HL-60 (cell line): ENCODE data around the gene CAPN13.

Experiments
- DNase-seq, 2 experiments: peaks; one replicate each; pipeline ENCODE4 v3.0.0-alpha.2; 2010 to 2020; ENCODE audit warnings: low read depth in 1 of 2, low spot score in 1 of 2
- H3K27ac ChIP-seq: fragments of 250-450 bp; sonication (Bioruptor Pico); replicated peaks from 2 replicates; pipeline ENCODE4 v1.5.1; 2020; ENCODE audit warnings: mild to moderate bottlenecking, moderate library complexity
- H3K27me3 ChIP-seq: fragments of 250-450 bp; sonication (Bioruptor Pico); 2 replicates; pipeline ENCODE4 v1.5.1; 2021; ENCODE audit warnings: mild to moderate bottlenecking, moderate library complexity; ENCODE audit not compliant: insufficient read depth, poor library complexity, severe bottlenecking
- H3K4me3 ChIP-seq: replicated peaks from 2 replicates; pipeline ENCODE4 v1.5.1; 2011; ENCODE audit warnings: mild to moderate bottlenecking, control low read depth, low read length; ENCODE audit not compliant: insufficient read depth
- GABPA ChIP-seq: IDR thresholded peaks from 2 replicates; pipeline ENCODE4 v1.6.1; 2012; ENCODE audit warnings: low read depth
- POLR2AphosphoS5 ChIP-seq: IDR thresholded peaks from 2 replicates; pipeline ENCODE4 v1.6.1; 2012; ENCODE audit warnings: low read depth
- SPI1 ChIP-seq: IDR thresholded peaks from 2 replicates; pipeline ENCODE4 v1.6.1; 2012; ENCODE audit warnings: low read depth, mild to moderate bottlenecking, borderline replicate concordance
- TF ChIP-seq, protein P1 (sequence below): IDR thresholded peaks from one replicate; pipeline ENCODE4 v1.5.1; 2011; ENCODE audit warnings: low read length, control low read depth, inconsistent platforms; ENCODE audit not compliant: insufficient read depth
- TF ChIP-seq, protein P2 (sequence below): IDR thresholded peaks from 2 replicates; pipeline ENCODE4 v1.6.1; 2012; ENCODE audit warnings: low read depth; ENCODE audit not compliant: insufficient replicate concordance

The CAPN13 gene

DNA sequence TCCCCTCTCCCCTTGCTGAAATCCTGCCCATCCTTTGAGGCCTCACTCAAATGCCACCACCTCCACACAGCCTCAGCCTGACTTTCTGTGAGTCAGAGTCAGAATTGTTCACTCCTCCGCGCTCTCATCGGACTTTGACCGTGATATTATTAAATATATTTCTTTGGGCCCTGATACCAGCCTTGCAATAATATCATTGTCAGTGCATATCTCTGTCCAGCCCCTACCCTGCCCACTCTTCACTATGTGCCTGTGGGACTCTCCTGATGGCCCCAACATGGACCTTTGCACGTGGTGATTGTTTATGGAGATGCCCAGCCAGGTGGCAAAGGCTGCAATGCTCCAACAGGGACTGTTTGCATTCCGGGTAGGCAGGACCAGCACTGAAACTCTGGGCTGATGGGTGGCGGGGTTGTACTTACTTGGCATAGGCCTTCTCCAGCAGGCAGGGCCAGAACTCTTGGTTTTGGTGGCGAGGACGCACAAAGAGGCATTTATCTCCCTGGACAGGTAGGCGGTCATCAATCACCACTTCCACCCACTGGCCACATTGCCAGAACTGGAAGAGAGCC is 37.3 kb downstream of the CAPN13 start:
- Histone ChIP-seq H3K27ac (no peak overlapping the region), H3K4me3 (no peak overlapping the region), H3K27me3 (peaks cover 3% of the 10 kb centered on the region)
- DNase-seq = no peak
- TF ChIP-seq GABPA (no peak), POLR2AphosphoS5 (no peak)
- TF ChIP-seq, protein P1, sequence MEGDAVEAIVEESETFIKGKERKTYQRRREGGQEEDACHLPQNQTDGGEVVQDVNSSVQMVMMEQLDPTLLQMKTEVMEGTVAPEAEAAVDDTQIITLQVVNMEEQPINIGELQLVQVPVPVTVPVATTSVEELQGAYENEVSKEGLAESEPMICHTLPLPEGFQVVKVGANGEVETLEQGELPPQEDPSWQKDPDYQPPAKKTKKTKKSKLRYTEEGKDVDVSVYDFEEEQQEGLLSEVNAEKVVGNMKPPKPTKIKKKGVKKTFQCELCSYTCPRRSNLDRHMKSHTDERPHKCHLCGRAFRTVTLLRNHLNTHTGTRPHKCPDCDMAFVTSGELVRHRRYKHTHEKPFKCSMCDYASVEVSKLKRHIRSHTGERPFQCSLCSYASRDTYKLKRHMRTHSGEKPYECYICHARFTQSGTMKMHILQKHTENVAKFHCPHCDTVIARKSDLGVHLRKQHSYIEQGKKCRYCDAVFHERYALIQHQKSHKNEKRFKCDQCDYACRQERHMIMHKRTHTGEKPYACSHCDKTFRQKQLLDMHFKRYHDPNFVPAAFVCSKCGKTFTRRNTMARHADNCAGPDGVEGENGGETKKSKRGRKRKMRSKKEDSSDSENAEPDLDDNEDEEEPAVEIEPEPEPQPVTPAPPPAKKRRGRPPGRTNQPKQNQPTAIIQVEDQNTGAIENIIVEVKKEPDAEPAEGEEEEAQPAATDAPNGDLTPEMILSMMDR = no peak

DNA sequence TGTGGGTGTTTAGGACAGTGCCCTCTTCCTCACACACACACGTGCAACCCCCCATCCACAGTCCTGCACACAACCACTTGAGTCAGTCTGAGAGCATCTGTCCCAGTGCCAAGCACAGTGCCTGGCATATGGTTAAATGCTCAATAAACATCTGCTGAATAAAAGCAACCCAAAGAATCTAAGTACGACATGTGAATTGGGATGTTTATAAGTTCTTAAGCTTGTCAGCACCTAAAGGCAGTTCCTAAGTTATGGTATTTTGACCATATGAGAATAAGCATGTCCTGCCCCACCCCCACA is 37.8 kb downstream of the CAPN13 start:
- TF ChIP-seq SPI1 (no peak), POLR2AphosphoS5 (no peak), GABPA (no peak)
- TF ChIP-seq, protein P2, sequence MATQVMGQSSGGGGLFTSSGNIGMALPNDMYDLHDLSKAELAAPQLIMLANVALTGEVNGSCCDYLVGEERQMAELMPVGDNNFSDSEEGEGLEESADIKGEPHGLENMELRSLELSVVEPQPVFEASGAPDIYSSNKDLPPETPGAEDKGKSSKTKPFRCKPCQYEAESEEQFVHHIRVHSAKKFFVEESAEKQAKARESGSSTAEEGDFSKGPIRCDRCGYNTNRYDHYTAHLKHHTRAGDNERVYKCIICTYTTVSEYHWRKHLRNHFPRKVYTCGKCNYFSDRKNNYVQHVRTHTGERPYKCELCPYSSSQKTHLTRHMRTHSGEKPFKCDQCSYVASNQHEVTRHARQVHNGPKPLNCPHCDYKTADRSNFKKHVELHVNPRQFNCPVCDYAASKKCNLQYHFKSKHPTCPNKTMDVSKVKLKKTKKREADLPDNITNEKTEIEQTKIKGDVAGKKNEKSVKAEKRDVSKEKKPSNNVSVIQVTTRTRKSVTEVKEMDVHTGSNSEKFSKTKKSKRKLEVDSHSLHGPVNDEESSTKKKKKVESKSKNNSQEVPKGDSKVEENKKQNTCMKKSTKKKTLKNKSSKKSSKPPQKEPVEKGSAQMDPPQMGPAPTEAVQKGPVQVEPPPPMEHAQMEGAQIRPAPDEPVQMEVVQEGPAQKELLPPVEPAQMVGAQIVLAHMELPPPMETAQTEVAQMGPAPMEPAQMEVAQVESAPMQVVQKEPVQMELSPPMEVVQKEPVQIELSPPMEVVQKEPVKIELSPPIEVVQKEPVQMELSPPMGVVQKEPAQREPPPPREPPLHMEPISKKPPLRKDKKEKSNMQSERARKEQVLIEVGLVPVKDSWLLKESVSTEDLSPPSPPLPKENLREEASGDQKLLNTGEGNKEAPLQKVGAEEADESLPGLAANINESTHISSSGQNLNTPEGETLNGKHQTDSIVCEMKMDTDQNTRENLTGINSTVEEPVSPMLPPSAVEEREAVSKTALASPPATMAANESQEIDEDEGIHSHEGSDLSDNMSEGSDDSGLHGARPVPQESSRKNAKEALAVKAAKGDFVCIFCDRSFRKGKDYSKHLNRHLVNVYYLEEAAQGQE = no peak
- TF ChIP-seq, protein P1 = no peak
- DNase-seq = no peak
- Histone ChIP-seq H3K4me3 (no peak overlapping the region), H3K27me3 (peaks cover 3% of the 10 kb centered on the region), H3K27ac (no peak overlapping the region)

DNA sequence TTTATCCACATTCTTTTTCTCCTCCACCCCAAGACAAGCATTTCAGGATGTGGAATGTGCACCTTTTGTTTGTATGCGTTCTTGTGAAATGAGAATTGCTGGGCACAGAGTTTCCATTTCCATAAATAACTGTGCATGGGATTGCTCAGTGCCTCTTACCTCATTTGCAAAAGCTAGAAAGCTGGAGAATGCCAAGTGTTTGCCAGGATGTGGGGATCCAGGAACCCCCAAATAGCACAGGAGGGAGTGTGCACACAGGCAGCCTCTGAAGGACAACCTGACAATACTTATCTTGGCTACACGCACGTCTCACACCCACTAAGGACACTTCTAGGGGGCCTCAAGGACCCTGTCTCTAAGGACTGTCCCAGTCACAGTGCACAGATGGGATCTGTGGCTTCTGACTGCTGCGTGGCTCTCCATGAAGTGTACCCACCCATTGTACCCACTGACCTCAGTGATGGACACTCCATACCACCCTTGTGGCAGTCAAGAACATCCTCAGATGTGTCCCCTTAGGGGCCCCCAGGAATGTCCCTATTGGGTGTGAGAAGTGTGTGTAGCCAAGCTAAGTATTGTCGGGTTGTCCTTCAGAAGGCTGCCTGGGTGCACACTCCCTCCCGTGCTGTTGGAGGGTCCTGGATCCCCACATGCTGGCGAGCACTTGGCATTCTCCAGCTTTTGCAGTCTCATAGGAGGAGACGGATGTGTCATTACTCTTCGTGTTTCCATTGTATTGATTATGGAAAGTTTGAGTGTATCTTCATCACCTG is 38.4 kb downstream of the CAPN13 start:
- H3K27ac ChIP-seq = no peak overlapping the region
- no peak for TF ChIP-seq POLR2AphosphoS5
- TF ChIP-seq SPI1 = no peak
- TF ChIP-seq GABPA = no peak
- TF ChIP-seq, protein P2 = no peak
- TF ChIP-seq, protein P1 = no peak
- DNase-seq = no peak
- H3K27me3 ChIP-seq = peaks cover 3% of the 10 kb centered on the region
- H3K4me3 ChIP-seq = no peak overlapping the region

DNA sequence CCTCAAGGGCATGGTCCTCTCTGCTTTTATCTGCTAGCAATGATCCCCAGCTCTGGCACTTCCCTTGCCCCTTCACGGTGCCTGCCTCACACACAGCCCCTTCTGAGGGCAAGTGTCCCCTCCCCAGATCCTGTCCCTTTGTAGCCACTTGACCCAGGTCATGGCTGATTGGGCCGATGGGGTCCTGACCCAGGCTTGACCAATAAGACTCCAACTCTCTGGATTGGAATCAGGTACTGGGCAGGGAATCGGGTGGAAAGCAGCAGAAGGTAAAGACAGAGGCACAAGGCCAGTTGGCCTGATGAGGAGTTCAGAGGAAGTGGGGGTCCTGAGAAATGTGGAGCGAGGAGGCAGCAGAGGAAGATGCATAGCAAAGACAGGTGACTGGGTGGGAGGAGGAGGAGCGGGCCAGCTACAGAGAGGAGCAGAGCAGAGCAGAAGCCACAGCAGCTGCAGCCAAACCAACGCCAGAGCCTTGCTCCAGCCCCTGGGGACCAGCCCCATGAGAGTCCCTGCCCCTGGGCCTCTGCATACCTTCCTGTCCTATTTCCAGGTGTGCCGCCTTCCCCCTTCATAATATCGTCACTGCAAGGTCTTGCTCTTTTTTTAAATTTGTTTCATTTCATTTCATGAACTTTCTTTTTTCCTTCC is 39.1 kb downstream of the CAPN13 start:
- Histone ChIP-seq H3K27ac (no peak overlapping the region), H3K4me3 (no peak overlapping the region), H3K27me3 (peaks cover 3% of the 10 kb centered on the region)
- no peak for DNase-seq
- no peak for TF ChIP-seq SPI1
- TF ChIP-seq, protein P1 = no peak
- no peak for TF ChIP-seq GABPA
- no peak for TF ChIP-seq POLR2AphosphoS5
- TF ChIP-seq, protein P2 = no peak
